H1 (cell line): ENCODE measurements around the gene CASZ1. TPM values are rescaled to one million over a fixed set of nuclear protein-coding genes. Genes with fewer than 3 reads are reported as not detected.

ENCODE experiments used
- ATF2 ChIP-seq: IDR thresholded peaks from 2 replicates; pipeline ENCODE4 v1.6.1; 2012; ENCODE audit warnings: low read length, inconsistent platforms
- CHD2 ChIP-seq: IDR thresholded peaks from 2 replicates; pipeline ENCODE4 v1.6.1; 2012; ENCODE audit warnings: low read length, improper control_type of control experiment
- GTF2F1 ChIP-seq: IDR thresholded peaks from 2 replicates; pipeline ENCODE4 v1.6.1; 2012; ENCODE audit warnings: low read depth, low read length, improper control_type of control experiment, borderline replicate concordance
- KDM4A ChIP-seq: IDR thresholded peaks from one replicate; pipeline ENCODE4 v1.7.1; 2012; ENCODE audit warnings: low read depth, mild to moderate bottlenecking, moderate library complexity, low read length, inconsistent platforms; ENCODE audit not compliant: severe bottlenecking
- NRF1 ChIP-seq: IDR thresholded peaks from 2 replicates; pipeline ENCODE4 v1.6.1; 2011; ENCODE audit warnings: mild to moderate bottlenecking, low read depth, low read length, improper control_type of control experiment
- polyA plus RNA-seq, 7 experiments: library from polyadenylated mRNA; depleted of rRNA in 3 of 7; stranded (reverse) in 5 of 7; unstranded in 2 of 7; fragments of >200 nt in 5 of 7; fragments of 200-250 nt in 2 of 7; gene quantifications; 1 replicate in 5 of 7; 2 replicates in 1 of 7; 4 replicates in 1 of 7; pipeline versions ENCODE4 v1.2.1 to v1.2.3, GENCODE V29; 2011 to 2013; ENCODE audit warnings: missing spikeins in 2 of 7, mixed read lengths in 2 of 7
- total RNA-seq: library from RNA; stranded (reverse); fragmentation: NEBNext Ultra II Directional; extraction: Animal tissue kit (Norgen Biotek cat#: 25700); gene quantifications from 2 replicates; pipeline ENCODE4 v1.2.1, GENCODE V29; 2021

Gene CASZ1
- total and polyA plus RNA-seq, 2 of the 8 experiments (the other 6 are each of a cell fraction or from before 2014, with no cell fraction given): 4.4 to 7.7 TPM

GRCh38 chr1:10621906-10622305 lies 174.5 kb downstream of the CASZ1 start (continued):
- TF ChIP-seq ATF2 (no peak), CHD2 (no peak), GTF2F1 (no peak), NRF1 (no peak), KDM4A (no peak)
